Muscle layer of duodenum (tissue), 2 donors: ENCODE data around the gene HOXD8.

Source experiments
- H3K27ac ChIP-seq: one replicate; pipeline ENCODE4 v1.7.0; 2013; ENCODE audit warnings: mild to moderate bottlenecking, low read length
- H3K27me3 ChIP-seq: one replicate; pipeline ENCODE4 v1.7.0; 2013; ENCODE audit warnings: low read depth, mild to moderate bottlenecking, control low read depth, low read length
- H3K36me3 ChIP-seq, 2 donors: one replicate each; pipeline ENCODE4 v1.7.0; 2013; ENCODE audit warnings: low read length in 2 of 2, control low read depth in 1 of 2, mild to moderate bottlenecking in 1 of 2; ENCODE audit not compliant: insufficient read depth in 2 of 2, control insufficient read depth in 1 of 2
- H3K4me1 ChIP-seq, 2 donors: one replicate each; pipeline ENCODE4 v1.7.0; 2013; ENCODE audit warnings: low read length in 2 of 2, mild to moderate bottlenecking in 2 of 2, control low read depth in 1 of 2, moderate library complexity in 1 of 2; ENCODE audit not compliant: insufficient read depth in 2 of 2, control insufficient read depth in 1 of 2
- H3K4me3 ChIP-seq, 2 donors: one replicate each; pipeline ENCODE4 v1.7.0; 2013; ENCODE audit warnings: low read length in 2 of 2, low read depth in 1 of 2, mild to moderate bottlenecking in 1 of 2
- H3K9me3 ChIP-seq, 2 donors: one replicate each; pipeline ENCODE4 v1.7.0; 2013; ENCODE audit warnings: low read length in 2 of 2, control low read depth in 1 of 2, mild to moderate bottlenecking in 1 of 2; ENCODE audit not compliant: control insufficient read depth in 1 of 2
- donor health status: healthy.

Gene HOXD8

DNA sequence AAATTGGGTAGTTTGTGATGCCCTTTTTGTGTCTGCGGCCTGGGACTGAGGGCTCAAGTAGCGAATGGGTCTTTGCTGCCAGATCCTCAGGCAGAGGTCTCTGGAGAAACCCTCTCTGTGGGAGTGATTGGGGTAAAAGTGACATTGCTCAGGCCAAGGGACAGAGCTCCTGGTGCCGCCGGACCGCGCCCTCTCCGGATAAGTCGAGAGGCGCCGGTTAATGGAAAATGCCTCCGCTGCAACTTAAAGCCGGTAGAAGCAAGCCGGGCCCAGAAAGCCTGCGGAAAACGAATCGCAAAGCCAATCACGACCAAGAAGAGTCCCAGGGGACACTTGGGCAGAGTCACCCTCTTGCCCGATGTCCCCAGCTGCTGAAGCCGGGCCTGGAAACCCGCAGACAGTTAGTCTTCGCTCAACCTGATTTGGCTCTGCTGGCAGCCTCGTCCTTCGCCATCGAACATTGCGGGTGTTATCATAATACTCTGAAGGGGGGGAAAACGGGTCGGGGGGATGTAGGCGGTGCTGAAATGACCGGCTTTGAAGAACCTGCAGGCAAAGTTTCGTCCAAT is 30.3 kb upstream of the HOXD8 start:
- peaks cover 99% of the 10 kb centered on the region for H3K27me3 ChIP-seq
- no peaks in the 10 kb centered on the region for H3K36me3 ChIP-seq
- H3K4me1 ChIP-seq: peaks cover 11 to 42% of the 10 kb centered on the region in 2 donors
- no peak overlapping the region for H3K27ac ChIP-seq
- H3K9me3 ChIP-seq: peaks cover 0 to 3% of the 10 kb centered on the region in 2 donors
- H3K4me3 ChIP-seq: no peak overlapping the region

DNA sequence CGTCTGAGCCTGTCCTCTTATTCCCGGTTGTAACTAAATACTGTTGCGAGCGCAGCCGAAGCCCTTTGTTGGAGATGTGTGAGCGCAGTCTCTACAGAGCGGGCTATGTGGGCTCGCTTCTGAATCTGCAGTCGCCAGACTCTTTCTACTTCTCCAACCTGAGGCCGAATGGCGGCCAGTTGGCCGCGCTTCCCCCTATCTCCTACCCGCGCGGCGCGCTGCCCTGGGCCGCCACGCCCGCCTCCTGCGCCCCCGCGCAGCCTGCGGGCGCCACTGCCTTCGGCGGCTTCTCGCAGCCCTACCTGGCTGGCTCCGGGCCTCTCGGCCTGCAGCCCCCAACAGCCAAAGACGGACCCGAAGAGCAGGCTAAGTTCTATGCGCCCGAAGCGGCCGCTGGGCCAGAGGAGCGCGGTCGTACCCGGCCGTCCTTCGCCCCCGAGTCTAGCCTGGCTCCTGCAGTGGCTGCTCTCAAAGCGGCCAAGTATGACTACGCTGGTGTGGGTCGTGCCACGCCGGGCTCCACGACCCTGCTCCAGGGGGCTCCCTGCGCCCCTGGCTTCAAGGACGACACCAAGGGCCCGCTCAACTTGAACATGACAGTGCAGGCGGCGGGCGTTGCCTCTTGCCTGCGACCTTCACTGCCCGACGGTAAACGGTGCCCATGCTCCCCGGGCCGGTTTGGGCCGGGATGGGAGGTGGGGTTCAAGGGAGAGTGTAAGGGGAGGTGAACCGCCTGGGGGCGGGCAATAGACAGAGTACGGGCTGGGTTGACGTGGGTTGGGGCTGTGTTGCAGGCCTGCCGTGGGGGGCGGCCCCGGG is 29.6 kb upstream of the HOXD8 start, which contains the start of gene HOXD12:
Gene HOXD12, plus strand, starts transcription at position 68 of the 819 bp plus-strand sequence. Its CDS starts 7 bp downstream, at position 75.
- peaks cover 99% of the 10 kb centered on the region for H3K27me3 ChIP-seq
- no peaks in the 10 kb centered on the region for H3K36me3 ChIP-seq
- H3K4me3 ChIP-seq: no peak within 1 kb of the TSS
- H3K4me1 ChIP-seq: peaks cover 11 to 49% of the 10 kb centered on the region in 2 donors
- no peaks in the 10 kb centered on the region for H3K9me3 ChIP-seq
- no peak within 1 kb of the TSS for H3K27ac ChIP-seq

DNA sequence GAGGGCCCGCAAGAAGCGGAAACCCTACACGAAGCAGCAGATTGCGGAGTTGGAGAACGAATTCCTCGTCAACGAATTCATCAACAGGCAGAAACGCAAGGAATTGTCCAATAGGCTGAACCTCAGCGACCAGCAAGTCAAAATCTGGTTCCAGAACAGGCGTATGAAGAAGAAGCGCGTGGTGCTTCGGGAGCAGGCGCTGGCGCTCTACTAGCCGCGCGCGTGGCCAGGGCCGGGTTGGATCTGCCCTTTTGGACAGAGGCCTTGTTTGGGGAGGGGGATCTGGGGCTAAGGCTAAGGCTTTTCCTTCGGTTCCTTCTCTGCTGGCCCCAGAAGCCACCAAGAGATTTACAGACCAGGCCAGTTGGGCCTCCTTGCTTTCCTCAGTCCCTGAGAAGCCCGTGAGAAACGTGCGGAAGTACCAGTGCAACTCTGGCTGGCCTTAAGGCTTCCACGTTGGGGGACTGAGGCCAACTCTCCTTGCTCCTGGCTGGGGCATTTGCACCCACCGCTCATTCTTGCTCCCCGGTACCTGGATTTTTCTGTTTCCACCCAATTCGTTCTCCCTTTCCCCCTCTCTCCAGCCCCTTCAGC is 28.9 kb upstream of the HOXD8 start:
- H3K27ac ChIP-seq: no peak overlapping the region
- peaks cover 11 to 55% of the 10 kb centered on the region in 2 donors for H3K4me1 ChIP-seq
- H3K27me3 ChIP-seq: peaks cover 99% of the 10 kb centered on the region
- no peak overlapping the region for H3K4me3 ChIP-seq
- no peaks in the 10 kb centered on the region for H3K36me3 ChIP-seq
- no peaks in the 10 kb centered on the region for H3K9me3 ChIP-seq

DNA sequence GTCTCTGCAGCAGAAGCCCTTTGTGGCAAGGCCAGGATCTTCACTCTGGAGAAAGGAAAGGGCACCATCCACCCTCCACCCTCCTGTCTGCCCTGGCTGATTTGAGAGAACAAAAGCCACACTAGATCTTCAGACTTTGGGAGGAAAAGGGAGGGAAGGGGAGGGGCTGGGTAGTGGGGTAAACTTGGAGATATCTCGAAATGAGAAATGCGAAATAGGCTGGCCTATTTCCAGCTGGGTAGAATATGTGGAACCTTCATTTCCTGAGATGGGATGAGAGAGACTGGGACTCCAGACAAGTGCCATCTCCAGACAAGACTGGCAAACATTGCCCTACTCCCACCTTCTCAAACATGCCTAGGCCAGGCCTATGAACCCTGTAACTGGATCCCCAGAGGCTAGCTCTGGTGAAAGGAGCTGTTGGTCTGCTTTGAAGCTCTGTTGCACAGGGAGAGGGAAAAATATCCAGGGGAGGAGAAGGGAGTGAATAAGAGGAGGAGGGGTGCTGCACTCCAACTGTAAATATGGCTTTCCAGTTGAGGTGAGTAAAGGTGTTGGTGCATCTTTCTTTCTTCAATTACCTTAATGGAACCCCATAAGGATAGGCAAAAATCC is 28.2 kb upstream of the HOXD8 start:
- peaks cover 99% of the 10 kb centered on the region for H3K27me3 ChIP-seq
- no peaks in the 10 kb centered on the region for H3K36me3 ChIP-seq
- H3K4me1 ChIP-seq: peaks cover 9 to 54% of the 10 kb centered on the region in 2 donors
- H3K27ac ChIP-seq: no peak overlapping the region
- H3K4me3 ChIP-seq: no peak overlapping the region
- H3K9me3 ChIP-seq: no peaks in the 10 kb centered on the region

DNA sequence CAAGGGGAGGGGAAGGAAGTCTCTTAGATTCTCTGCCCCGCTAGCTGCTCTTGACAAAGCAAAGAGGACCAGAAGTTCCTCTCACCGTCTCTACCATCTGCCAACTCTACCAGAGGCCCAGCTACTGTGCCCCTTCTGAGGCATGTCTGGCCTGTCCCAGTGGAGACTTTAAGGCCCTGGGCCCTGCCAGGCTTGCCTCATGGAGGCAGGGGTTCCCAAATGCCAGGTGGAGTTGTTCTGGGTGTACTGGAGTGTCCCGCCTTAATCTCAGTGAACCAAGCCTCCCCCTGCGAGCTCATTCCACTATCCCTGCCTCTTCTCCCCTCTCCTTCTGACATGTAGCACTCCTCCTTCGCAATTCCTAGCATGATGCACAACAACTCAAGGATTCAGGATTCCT is 27.7 kb upstream of the HOXD8 start:
- Histone ChIP-seq H3K27ac (no peak overlapping the region), H3K4me1 (peaks cover 4 to 54% of the 10 kb centered on the region in 2 donors), H3K27me3 (peaks cover 99% of the 10 kb centered on the region)

DNA sequence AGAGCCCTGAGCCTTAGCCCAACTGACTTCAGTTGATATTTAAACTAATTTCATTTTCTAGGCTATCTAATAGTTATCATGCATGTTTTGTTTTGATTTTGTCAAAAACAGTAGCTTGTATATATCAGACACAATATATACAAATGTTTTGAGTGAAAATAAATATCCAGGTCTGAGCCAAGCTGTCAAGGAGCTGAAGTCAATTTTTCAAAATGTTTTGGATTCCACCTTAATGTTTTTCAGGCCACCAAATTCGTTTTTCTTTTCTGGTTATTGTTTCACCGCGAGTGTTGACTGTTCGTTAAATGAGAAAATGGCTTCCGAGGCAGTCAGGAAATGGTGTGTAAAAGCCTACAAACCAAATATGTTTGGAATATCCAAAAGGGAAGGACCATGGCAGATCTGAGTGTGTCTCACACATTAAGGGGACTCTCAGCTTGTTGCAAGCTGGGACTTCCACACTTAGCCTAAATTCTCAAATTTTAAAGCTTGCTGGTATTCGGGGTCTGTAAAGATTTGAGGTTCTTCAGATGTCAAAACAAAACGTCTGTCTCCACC is 27.1 kb upstream of the HOXD8 start:
- H3K9me3 ChIP-seq: no peaks in the 10 kb centered on the region
- H3K27ac ChIP-seq: no peak overlapping the region
- no peaks in the 10 kb centered on the region for H3K36me3 ChIP-seq
- H3K27me3 ChIP-seq: peaks cover 98% of the 10 kb centered on the region
- H3K4me1 ChIP-seq: peaks cover 0 to 54% of the 10 kb centered on the region in 2 donors
- no peak overlapping the region for H3K4me3 ChIP-seq

More for the DNA sequence above, 27.7 kb upstream of the HOXD8 start:
- no peaks in the 10 kb centered on the region for H3K36me3 ChIP-seq
- no peak overlapping the region for H3K4me3 ChIP-seq
- no peaks in the 10 kb centered on the region for H3K9me3 ChIP-seq

DNA sequence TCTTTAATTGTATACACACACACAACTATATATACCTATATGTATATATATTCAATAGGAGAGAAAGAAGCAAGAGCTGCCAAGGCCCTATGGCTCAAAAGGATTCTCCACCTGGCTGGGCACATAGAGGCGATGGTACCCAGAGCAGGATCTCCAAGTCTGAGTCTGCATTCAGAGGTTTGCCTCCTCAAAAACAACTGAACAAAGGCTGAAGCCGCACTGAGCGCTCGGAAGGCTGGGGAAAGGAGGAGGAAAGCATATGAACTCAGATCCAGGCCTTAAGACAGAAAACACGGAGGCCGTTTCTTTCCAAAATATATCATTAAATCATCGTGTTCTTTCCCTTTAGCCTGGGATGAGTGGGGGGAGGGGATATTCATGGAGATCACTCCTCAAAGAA is 26.3 kb upstream of the HOXD8 start:
- H3K27me3 ChIP-seq: peaks cover 92% of the 10 kb centered on the region

DNA sequence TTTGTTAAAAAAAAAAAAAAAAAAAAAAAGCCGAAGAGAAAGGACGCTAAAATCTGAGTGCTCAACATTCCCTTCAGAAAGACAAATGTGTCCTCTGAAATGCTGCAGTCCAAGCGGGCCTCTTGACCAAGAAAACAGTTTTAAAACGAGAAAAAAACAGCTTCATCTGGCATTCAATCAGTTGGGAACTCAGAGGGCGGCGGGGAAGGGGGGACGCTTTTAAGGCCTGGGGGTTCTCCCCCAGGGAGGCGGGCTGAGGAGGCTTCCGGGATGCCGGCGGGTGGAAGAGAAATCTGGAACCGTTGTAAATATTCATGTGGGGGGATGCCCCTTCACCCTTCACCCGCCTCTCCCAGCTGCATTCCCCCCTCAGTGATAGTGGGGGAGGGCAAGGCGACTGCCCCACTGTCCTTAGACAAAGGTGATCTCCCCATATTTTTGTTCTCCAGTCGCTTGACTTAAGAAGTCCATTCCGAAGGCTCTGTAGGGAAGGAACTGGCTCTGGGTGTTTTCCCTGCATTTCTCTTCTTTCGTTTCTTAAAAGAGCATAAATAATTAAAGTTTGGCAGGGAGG is 25.7 kb upstream of the HOXD8 start:
- peaks cover 0 to 49% of the 10 kb centered on the region in 2 donors for H3K4me1 ChIP-seq
- H3K36me3 ChIP-seq: no peaks in the 10 kb centered on the region
- H3K9me3 ChIP-seq: no peaks in the 10 kb centered on the region
- no peak overlapping the region for H3K4me3 ChIP-seq
- H3K27ac ChIP-seq: no peak overlapping the region
- peaks cover 89% of the 10 kb centered on the region for H3K27me3 ChIP-seq

More for the DNA sequence above, 26.3 kb upstream of the HOXD8 start:
- no peak overlapping the region for H3K27ac ChIP-seq
- peaks cover 0 to 50% of the 10 kb centered on the region in 2 donors for H3K4me1 ChIP-seq
- H3K36me3 ChIP-seq: no peaks in the 10 kb centered on the region
- no peak overlapping the region for H3K4me3 ChIP-seq
- H3K9me3 ChIP-seq: no peaks in the 10 kb centered on the region

DNA sequence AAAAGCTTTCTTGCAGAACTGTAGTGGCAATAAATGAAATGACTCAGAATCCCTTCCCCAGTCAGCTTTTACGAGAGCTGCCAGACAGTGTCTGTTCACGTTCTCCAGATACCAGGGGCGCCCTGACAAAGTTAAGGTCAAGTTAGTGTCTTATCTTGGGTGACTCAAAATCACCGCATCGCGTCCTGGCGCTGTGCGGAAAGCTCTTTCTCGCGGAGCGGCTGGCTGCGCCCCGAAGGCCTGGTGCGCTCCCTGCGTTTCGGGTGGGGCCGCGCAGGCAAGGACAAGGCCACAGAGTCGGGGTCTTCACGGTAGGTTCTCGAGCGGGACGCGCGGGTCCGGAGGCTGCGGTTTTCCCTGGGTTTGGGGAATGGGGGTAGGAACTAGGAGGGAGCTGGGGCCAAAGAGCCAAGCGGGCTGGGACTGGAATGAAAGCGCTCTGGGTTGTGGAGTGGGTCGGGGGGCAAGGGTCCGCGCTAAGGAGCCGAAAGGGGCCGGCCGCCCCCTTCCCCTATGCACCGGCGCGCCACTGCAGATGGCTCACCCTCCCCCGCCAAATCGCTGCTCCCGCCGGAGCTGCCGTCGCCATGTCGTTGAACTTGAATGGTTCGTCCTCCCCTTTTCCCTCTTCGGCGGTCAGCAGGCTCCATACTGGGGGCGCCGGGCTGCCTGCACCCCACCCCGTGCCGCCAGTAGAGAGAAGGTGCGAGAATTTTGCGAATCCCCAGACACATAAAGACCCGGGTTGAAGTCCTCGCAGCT is 25.0 kb upstream of the HOXD8 start:
- Histone ChIP-seq H3K4me1 (peaks cover 0 to 49% of the 10 kb centered on the region in 2 donors), H3K4me3 (no peak overlapping the region), H3K27ac (no peak overlapping the region), H3K36me3 (no peaks in the 10 kb centered on the region), H3K9me3 (no peaks in the 10 kb centered on the region), H3K27me3 (peaks cover 89% of the 10 kb centered on the region)

DNA sequence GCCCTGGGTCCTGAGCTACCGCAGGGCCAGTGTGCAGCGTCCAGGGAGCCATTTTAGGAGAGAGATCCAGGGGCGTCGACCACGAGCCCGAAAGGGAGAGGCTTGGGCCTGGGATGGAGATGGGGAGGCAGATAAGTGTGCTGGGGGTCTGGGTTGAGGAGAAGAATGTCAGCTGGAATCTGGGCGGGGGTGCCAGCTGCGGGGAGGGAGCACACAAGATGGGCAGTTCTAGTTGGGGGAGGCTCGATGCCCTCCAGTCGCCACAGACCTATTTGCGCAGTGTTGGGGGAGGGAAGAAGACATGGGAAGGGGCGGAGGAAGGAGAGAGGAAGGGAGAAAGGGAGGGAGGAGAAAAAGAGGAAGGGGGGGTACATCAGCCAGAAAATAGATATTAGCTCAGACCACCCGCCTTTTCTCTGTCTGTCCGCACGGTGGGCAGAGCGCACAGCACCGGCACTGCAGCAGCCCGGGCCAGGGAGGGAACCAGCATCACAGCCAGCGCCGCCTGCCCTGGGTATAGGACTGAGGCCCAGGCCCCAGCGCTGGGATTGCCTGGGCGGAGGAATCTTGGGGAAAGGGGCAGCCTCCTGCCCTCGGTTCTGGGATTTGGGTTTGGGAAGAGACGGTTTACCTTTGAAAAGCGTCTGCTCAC is 24.3 kb upstream of the HOXD8 start:
- Histone ChIP-seq H3K27me3 (peaks cover 89% of the 10 kb centered on the region), H3K4me3 (no peak overlapping the region), H3K36me3 (no peaks in the 10 kb centered on the region), H3K4me1 (peaks cover 0 to 42% of the 10 kb centered on the region in 2 donors), H3K27ac (no peak overlapping the region), H3K9me3 (peaks cover 0 to 2% of the 10 kb centered on the region in 2 donors)
